Osteoblast (primary cell): ENCODE measurements around the gene MYCN. TPM values are rescaled to one million over a fixed set of nuclear protein-coding genes. Genes with fewer than 3 reads are reported as not detected.

Experiments
- DNase-seq: peaks from one replicate; pipeline ENCODE4 v3.0.0; 2011; ENCODE audit warnings: low spot score, mixed read lengths; ENCODE audit not compliant: insufficient read length; ENCODE audit errors: missing footprints
- H2AFZ ChIP-seq: 2 replicates; pipeline ENCODE4 v1.6.0; 2011; ENCODE audit warnings: mild to moderate bottlenecking, low read length
- H3K27ac ChIP-seq: 2 replicates; pipeline ENCODE4 v1.5.1; 2011; ENCODE audit warnings: mild to moderate bottlenecking, low read depth, low read length, moderate library complexity
- H3K27me3 ChIP-seq: 2 replicates; pipeline ENCODE4 v1.6.0; 2012; ENCODE audit warnings: mild to moderate bottlenecking, control low read depth, inconsistent platforms, low read length, moderate library complexity; ENCODE audit not compliant: insufficient read depth
- H3K36me3 ChIP-seq: 2 replicates; pipeline ENCODE4 v1.5.1; 2011; ENCODE audit warnings: mild to moderate bottlenecking, low read length, control low read depth, moderate library complexity; ENCODE audit not compliant: insufficient read depth
- H3K4me1 ChIP-seq: 2 replicates; pipeline ENCODE4 v1.5.1; 2011; ENCODE audit warnings: mild to moderate bottlenecking, low read length, control low read depth, moderate library complexity; ENCODE audit not compliant: insufficient read depth
- H3K4me2 ChIP-seq: 2 replicates; pipeline ENCODE4 v1.6.0; 2011; ENCODE audit warnings: mild to moderate bottlenecking, low read length; ENCODE audit not compliant: insufficient read depth
- H3K4me3 ChIP-seq: fragments of 200-600 bp; sonication (generic); 3 replicates; pipeline ENCODE4 v1.5.1; 2012; ENCODE audit warnings: mild to moderate bottlenecking, low read length, inconsistent platforms; ENCODE audit not compliant: insufficient read depth
- H3K79me2 ChIP-seq: 2 replicates; pipeline ENCODE4 v1.6.0; 2012; ENCODE audit warnings: mild to moderate bottlenecking, low read length, control low read depth, inconsistent platforms; ENCODE audit not compliant: insufficient read depth
- H3K9me3 ChIP-seq: 2 replicates; pipeline ENCODE4 v1.5.1; 2011; ENCODE audit warnings: low read depth, low read length, control low read depth
- H4K20me1 ChIP-seq: 2 replicates; pipeline ENCODE4 v1.6.0; 2012; ENCODE audit warnings: mild to moderate bottlenecking, low read length, control low read depth; ENCODE audit not compliant: insufficient read depth
- total RNA-seq: library from RNA; depleted of rRNA; stranded (reverse); fragments of >200 nt; gene quantifications from 2 replicates; pipeline ENCODE4 v1.2.3, GENCODE V29; 2012
- TF ChIP-seq, protein P1 (sequence below): IDR thresholded peaks from 2 replicates; pipeline ENCODE4 v1.5.1; 2011; ENCODE audit warnings: mild to moderate bottlenecking, low read depth, low read length, moderate library complexity; ENCODE audit errors: extremely low read depth

The MYCN gene
- total RNA-seq, 1 donor: not detected

DNA sequence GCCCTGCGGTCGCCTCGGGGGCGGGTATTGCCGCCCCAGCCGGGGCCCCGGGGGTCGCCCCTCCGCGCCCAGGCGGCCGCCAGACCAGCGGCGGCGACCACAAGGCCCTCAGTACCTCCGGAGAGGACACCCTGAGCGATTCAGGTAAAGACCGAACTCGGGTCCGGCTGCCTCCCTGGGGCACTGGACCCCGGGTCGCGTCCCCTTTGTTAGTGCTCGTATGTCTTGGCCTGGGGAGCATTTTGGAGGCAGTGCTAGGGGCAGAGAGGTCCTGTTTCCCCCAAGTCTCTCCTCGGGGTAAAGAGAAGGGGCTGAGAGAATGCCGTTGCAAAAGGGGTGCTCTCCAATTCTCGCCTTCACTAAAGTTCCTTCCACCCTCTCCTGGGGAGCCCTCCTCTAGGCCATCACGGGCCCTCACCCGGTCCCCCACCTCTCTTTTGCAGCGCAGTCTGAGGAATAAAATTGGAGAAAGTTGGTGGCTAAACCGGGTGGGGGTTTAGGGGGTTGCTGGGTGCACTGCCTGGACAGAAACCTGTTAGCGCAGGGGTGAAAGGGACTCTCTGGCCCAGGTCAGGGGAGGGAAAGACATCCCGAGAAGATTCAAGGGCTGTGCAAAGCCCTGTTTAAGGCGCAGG is 2.5 kb downstream of the MYCN start:
- Histone ChIP-seq H3K79me2 (no peaks in the 10 kb centered on the region), H3K9me3 (no peaks in the 10 kb centered on the region), H3K27ac (no peak overlapping the region), H4K20me1 (no peaks in the 10 kb centered on the region), H3K4me2 (no peak overlapping the region), H3K4me1 (no peaks in the 10 kb centered on the region), H3K27me3 (peaks cover 43% of the 10 kb centered on the region), H3K36me3 (no peaks in the 10 kb centered on the region), H2AFZ (no peak overlapping the region), H3K4me3 (no peak overlapping the region)
- peak; percentile 79 for DNase-seq
- TF ChIP-seq, protein P1, sequence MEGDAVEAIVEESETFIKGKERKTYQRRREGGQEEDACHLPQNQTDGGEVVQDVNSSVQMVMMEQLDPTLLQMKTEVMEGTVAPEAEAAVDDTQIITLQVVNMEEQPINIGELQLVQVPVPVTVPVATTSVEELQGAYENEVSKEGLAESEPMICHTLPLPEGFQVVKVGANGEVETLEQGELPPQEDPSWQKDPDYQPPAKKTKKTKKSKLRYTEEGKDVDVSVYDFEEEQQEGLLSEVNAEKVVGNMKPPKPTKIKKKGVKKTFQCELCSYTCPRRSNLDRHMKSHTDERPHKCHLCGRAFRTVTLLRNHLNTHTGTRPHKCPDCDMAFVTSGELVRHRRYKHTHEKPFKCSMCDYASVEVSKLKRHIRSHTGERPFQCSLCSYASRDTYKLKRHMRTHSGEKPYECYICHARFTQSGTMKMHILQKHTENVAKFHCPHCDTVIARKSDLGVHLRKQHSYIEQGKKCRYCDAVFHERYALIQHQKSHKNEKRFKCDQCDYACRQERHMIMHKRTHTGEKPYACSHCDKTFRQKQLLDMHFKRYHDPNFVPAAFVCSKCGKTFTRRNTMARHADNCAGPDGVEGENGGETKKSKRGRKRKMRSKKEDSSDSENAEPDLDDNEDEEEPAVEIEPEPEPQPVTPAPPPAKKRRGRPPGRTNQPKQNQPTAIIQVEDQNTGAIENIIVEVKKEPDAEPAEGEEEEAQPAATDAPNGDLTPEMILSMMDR: no peak

DNA sequence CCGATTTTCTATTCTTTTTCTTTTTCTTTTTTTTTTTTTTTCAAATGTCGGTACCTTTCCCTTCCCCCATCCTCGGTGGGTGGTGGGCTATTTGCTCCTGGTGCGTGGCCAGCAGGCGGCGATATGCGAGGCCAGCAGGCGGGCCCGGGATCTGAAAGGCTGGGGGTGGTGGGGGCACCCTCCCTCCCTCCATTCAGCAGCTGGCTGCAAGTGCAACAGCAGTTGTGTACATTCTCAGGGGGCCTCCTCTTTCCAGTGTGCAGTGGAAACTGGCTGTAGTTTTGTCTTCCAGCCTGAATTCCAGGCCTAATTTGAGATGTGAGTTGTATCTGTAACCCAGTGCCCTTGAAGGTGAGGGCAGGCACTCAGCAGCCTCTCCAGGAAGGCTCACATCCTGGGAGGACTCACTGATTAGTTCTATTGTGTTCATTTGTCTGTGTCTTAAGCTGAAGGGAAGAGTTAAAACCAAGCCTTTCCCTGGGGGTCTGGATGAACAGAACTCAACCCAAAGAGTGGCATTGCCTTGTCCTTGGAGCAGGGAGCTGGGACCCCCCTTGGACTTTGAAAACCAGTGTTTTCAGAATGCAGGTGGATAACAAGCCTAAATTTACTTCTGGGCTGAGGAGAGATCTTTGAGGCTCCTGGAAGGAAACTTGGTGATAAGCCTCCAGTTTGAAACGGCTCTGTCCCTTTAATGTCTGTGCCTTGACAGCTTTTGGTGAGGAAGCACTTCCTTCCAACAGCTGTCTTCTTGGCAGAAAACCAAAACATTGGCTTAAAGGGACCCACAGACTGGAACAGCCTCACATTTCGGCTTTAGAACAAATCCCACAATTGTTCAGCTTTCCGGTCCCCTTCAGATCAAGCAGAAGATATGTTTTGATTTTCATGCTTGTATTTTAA is 3.3 kb downstream of the MYCN start:
- peaks cover 42% of the 10 kb centered on the region for H3K27me3 ChIP-seq
- no peaks in the 10 kb centered on the region for H3K79me2 ChIP-seq
- H2AFZ ChIP-seq: no peak overlapping the region
- TF ChIP-seq, protein P1: no peak
- H4K20me1 ChIP-seq: no peaks in the 10 kb centered on the region
- H3K4me3 ChIP-seq: no peak overlapping the region
- no peaks in the 10 kb centered on the region for H3K9me3 ChIP-seq
- no peak overlapping the region for H3K27ac ChIP-seq
- peak; percentile 85 for DNase-seq
- no peaks in the 10 kb centered on the region for H3K36me3 ChIP-seq
- no peak overlapping the region for H3K4me2 ChIP-seq
- H3K4me1 ChIP-seq: no peaks in the 10 kb centered on the region

DNA sequence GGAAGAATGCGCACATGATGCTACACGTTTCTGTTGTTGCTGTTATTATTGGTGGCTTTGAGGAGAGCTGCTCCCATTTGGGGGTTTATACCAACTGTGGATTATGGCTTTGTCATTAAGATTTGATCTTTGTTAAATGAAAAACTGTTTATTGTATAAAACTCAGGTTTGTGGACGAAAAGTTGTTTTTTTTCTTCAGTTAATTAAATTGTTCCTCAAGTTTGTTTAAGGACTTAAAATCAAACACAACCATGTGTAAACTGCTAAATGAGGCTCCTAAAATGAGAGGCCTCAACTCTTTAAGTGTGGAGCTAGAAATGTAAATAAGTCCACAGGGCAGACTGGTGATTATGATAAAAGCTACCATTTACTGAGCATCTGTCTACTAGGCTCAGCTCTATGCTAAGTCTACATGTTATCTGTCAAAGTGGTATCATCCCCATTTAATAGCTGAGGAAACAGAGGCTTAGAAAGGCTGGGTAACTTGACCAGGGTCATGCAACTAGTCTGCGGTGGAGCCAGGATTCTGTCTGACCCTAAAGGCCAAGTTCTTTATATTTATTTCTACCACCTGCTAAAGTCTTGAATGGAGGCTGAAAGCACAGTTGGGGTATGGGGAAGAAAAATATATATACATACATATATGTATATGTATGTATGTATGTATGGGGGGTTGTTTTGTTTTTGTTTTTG is 4.1 kb downstream of the MYCN start:
- no peaks in the 10 kb centered on the region for H3K79me2 ChIP-seq
- no peaks in the 10 kb centered on the region for H3K9me3 ChIP-seq
- H3K4me3 ChIP-seq: no peak overlapping the region
- H4K20me1 ChIP-seq: no peaks in the 10 kb centered on the region
- H3K27ac ChIP-seq: no peak overlapping the region
- no peaks in the 10 kb centered on the region for H3K36me3 ChIP-seq
- no peak for DNase-seq
- peaks cover 37% of the 10 kb centered on the region for H3K27me3 ChIP-seq
- TF ChIP-seq, protein P1: no peak
- no peaks in the 10 kb centered on the region for H3K4me1 ChIP-seq
- H2AFZ ChIP-seq: no peak overlapping the region
- H3K4me2 ChIP-seq: no peak overlapping the region
